Measurements from ENCODE around the gene WASF3. TPM values are rescaled to one million over a fixed set of nuclear protein-coding genes. Genes with fewer than 3 reads are reported as not detected.

The WASF3 gene
- total and polyA plus RNA-seq, 10 donors, result 1.7 to 16.4 (median 8.4) TPM

- Histone ChIP-seq H3K4me1 (peaks cover 0 to 6% (median 2%) of the 10 kb centered on the region in 6 donors), H3K9me3 (no peaks in the 10 kb centered on the region), H3K4me3 (no peak overlapping the region), H3K36me3 (no peaks in the 10 kb centered on the region), H3K27me3 (replicated peaks in 1 of 7) (peaks cover 0 to under 1% (median 0%) of the 10 kb centered on the region in 7 donors), H3K27ac (no peak overlapping the region)
- no peak for DNase-seq
- 82 to 87% (median 86%) methylated on average over 3 of the region's 3 CpGs for WGBS, 5 donors
- intact Hi-C loops (cut with DNase I; ENCODE audit: low total_unique reads), result no loop called here
- TF ChIP-seq POLR2AphosphoS5 (IDR thresholded peaks at IDR 0.05) (no peak), CTCF (IDR thresholded peaks at IDR 0.05 in 8 of 11, conservative IDR thresholded peaks at IDR 0.05 in 3 of 11) (no peak), POLR2A (IDR thresholded peaks at IDR 0.05) (no peak)
Observed at GRCh38 chr13:26727122-26727521, 169.6 kb downstream of the WASF3 start.

- Histone ChIP-seq H3K36me3 (no peaks in the 10 kb centered on the region), H3K4me1 (peaks cover 0 to 1% (median 0%) of the 10 kb centered on the region in 6 donors), H3K4me3 (no peak overlapping the region), H3K27me3 (replicated peaks in 1 of 7) (peaks cover 0 to 3% (median 0%) of the 10 kb centered on the region in 7 donors), H3K27ac (no peak overlapping the region), H3K9me3 (no peaks in the 10 kb centered on the region)
- no peak for TF ChIP-seq POLR2AphosphoS5 (IDR thresholded peaks at IDR 0.05)
- no peak for TF ChIP-seq CTCF (IDR thresholded peaks at IDR 0.05 in 8 of 11, conservative IDR thresholded peaks at IDR 0.05 in 3 of 11)
- no peak for TF ChIP-seq POLR2A (IDR thresholded peaks at IDR 0.05)
- intact Hi-C loops (cut with DNase I; ENCODE audit: low total_unique reads), result no loop called here
- no peak for DNase-seq
Observed at GRCh38 chr13:26727633-26728032, 170.2 kb downstream of the WASF3 start.

GRCh38 chr13:26735677-26736076 is 178.2 kb downstream of the WASF3 start:
- intact Hi-C loops (cut with DNase I; ENCODE audit: low total_unique reads), result no loop called here
- TF ChIP-seq POLR2AphosphoS5 (IDR thresholded peaks at IDR 0.05) (no peak), CTCF (IDR thresholded peaks at IDR 0.05 in 8 of 11, conservative IDR thresholded peaks at IDR 0.05 in 3 of 11) (no peak)
- no peaks in the 10 kb centered on the region for H3K4me1 ChIP-seq
- H3K4me3 ChIP-seq, result no peak overlapping the region
- H3K27ac ChIP-seq, result no peak overlapping the region
- WGBS, 5 donors, result 78 to 83% (median 82%) methylated on average over 9 of the region's 9 CpGs
- DNase-seq, result no peak
- no peaks in the 10 kb centered on the region for H3K36me3 ChIP-seq
- H3K27me3 ChIP-seq (replicated peaks in 1 of 7), result peaks cover 0 to 14% (median 0%) of the 10 kb centered on the region in 7 donors
- peaks cover 0 to 30% (median 18%) of the 10 kb centered on the region in 8 donors for H3K9me3 ChIP-seq

Other genes with a start within 250 kb of the WASF3 start
- gene GPR12, start 203.1 kb downstream of the WASF3 start, total RNA-seq, result under 1 TPM in 1 of 7 donors, not detected in 6; 0.16 TPM
- gene GPR12, start 203.1 kb downstream of the WASF3 start, polyA plus RNA-seq, result under 1 TPM; 0.02 to 0.06 (median 0.04) TPM

Data from spleen (tissue), 11 donors.